Uterus (tissue), 2 donors: ENCODE measurements around the gene PARD3.

Experiments used
- POLR2A ChIP-seq, 2 donors: fragments of 450-650 bp; IDR thresholded peaks; one replicate each; pipeline ENCODE4 v1.6.1; 2016; ENCODE audit warnings: antibody characterized with exemption in 2 of 2, mild to moderate bottlenecking in 1 of 2, moderate library complexity in 1 of 2
- TF ChIP-seq, protein P1 (sequence below), 4 experiments: fragments of 200-600 bp in 2 of 4; fragments of 450-650 bp in 2 of 4; sonication (generic) in 2 of 4; IDR thresholded peaks; one replicate each; pipeline ENCODE4 v1.5.1; 2016 to 2019; ENCODE audit warnings: antibody characterized with exemption in 4 of 4, mild to moderate bottlenecking in 2 of 4, moderate library complexity in 1 of 4

DNA sequence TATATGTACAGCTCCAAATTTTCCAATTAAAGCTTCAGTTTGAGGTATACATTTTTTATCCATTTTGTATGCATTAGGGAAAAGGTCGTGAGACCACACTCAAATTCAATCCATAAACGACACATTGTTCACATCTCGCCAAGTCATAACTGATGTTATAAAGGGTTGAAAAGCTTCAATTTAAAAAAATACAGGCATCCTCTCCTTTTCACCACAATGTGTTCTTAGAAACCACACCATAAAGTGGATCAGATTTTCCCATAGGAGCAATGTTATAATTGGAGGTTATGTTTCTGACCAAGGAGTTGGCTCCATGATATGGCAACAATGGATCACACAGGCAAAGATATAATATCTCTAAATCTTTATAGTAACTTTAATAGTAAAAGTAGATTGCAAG is 663.6 kb downstream of the PARD3 start:
- TF ChIP-seq, protein P1, sequence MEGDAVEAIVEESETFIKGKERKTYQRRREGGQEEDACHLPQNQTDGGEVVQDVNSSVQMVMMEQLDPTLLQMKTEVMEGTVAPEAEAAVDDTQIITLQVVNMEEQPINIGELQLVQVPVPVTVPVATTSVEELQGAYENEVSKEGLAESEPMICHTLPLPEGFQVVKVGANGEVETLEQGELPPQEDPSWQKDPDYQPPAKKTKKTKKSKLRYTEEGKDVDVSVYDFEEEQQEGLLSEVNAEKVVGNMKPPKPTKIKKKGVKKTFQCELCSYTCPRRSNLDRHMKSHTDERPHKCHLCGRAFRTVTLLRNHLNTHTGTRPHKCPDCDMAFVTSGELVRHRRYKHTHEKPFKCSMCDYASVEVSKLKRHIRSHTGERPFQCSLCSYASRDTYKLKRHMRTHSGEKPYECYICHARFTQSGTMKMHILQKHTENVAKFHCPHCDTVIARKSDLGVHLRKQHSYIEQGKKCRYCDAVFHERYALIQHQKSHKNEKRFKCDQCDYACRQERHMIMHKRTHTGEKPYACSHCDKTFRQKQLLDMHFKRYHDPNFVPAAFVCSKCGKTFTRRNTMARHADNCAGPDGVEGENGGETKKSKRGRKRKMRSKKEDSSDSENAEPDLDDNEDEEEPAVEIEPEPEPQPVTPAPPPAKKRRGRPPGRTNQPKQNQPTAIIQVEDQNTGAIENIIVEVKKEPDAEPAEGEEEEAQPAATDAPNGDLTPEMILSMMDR (IDR thresholded peaks at IDR 0.05) = no peak
- no peak for TF ChIP-seq POLR2A (IDR thresholded peaks at IDR 0.05)
